ENCODE data around the gene CCR7. TPM values are rescaled to one million over a fixed set of nuclear protein-coding genes. Genes with fewer than 3 reads are reported as not detected.

The CCR7 gene
- total RNA-seq, 2 donors from 2014 or later, result 0.28 TPM; not detected in 1

DNA sequence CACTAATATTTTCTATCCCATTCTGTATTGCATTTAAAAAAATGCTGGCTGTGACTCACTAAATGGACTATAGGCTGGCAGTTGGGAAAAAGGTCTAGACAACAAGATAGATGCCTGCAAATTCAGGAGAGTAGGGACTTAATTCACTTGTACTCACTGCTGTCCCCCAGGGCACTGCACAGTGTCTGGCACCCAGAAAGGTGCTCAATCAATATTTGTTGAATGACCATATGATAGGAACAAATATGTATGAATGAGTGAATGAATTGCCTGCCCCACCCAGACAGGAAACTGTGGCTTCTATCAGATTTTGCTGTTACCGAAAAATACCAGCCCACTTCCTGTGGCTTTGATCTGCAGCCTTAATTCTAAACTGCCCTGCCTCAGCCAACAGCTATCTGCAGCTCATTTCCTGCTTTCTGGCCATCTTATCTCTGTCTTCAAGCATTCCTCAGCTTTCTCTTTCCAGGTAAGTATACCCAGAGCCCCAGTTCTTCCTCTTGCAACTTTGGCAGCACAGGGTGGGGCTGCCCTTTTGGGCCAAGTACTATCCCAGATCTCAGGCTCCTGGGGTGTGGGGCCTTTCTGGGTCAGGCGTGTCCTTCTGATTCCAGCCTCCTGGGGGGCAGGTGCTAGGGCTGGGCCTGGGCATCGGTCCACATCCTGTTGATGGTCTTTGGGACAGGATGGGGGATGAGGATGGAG is 48.5 kb downstream of the CCR7 start:
- H3K36me3 ChIP-seq, result no peaks in the 10 kb centered on the region
- H3K9me3 ChIP-seq, result no peaks in the 10 kb centered on the region
- H3K27ac ChIP-seq, result no peak overlapping the region
- no peak for DNase-seq (ENCODE audit: low spot score)
- H3K4me1 ChIP-seq, result no peaks in the 10 kb centered on the region
- TF ChIP-seq, protein P1, sequence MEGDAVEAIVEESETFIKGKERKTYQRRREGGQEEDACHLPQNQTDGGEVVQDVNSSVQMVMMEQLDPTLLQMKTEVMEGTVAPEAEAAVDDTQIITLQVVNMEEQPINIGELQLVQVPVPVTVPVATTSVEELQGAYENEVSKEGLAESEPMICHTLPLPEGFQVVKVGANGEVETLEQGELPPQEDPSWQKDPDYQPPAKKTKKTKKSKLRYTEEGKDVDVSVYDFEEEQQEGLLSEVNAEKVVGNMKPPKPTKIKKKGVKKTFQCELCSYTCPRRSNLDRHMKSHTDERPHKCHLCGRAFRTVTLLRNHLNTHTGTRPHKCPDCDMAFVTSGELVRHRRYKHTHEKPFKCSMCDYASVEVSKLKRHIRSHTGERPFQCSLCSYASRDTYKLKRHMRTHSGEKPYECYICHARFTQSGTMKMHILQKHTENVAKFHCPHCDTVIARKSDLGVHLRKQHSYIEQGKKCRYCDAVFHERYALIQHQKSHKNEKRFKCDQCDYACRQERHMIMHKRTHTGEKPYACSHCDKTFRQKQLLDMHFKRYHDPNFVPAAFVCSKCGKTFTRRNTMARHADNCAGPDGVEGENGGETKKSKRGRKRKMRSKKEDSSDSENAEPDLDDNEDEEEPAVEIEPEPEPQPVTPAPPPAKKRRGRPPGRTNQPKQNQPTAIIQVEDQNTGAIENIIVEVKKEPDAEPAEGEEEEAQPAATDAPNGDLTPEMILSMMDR (IDR thresholded peaks at IDR 0.05), result no peak
- no peaks in the 10 kb centered on the region for H3K27me3 ChIP-seq
- H3K4me3 ChIP-seq, result no peak overlapping the region

- H3K36me3 ChIP-seq, result no peaks in the 10 kb centered on the region
- H3K27ac ChIP-seq, result no peak overlapping the region
- H3K4me1 ChIP-seq, result no peaks in the 10 kb centered on the region
- no peaks in the 10 kb centered on the region for H3K9me3 ChIP-seq
- no peaks in the 10 kb centered on the region for H3K27me3 ChIP-seq
- DNase-seq (ENCODE audit: low spot score), result no peak
- TF ChIP-seq, protein P1 (IDR thresholded peaks at IDR 0.05), result no peak
- H3K4me3 ChIP-seq, result no peak overlapping the region
Observed at GRCh38 chr17:40515491-40516041, 49.7 kb downstream of the CCR7 start.

DNA sequence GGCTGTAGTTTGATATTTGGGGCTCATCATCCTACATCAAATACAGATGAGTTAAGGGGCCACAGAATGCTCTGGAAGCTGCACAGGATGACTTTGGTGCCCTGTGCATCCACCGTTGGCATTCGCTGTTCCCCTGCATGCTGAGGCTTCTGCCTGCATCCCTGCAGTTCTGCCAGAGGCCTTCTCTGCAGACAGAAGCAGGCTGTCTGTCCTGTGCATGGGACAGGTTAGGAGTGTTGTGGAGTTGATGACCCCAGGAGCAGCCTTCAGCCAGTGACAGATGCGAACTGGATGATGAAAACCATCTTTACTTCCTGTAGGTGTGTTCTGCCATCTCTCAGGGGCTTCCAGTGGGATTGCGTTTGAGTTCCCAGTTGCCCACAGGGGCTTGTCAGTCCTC is 50.3 kb downstream of the CCR7 start:
- no peak overlapping the region for H3K4me3 ChIP-seq
- TF ChIP-seq, protein P1 (IDR thresholded peaks at IDR 0.05), result no peak
- H3K4me1 ChIP-seq, result no peaks in the 10 kb centered on the region
- H3K9me3 ChIP-seq, result no peaks in the 10 kb centered on the region
- no peak for DNase-seq (ENCODE audit: low spot score)
- no peaks in the 10 kb centered on the region for H3K36me3 ChIP-seq
- no peaks in the 10 kb centered on the region for H3K27me3 ChIP-seq
- H3K27ac ChIP-seq, result no peak overlapping the region

GRCh38 chr17:40514013-40514875 is 51.0 kb downstream of the CCR7 start:
- TF ChIP-seq, protein P1 (IDR thresholded peaks at IDR 0.05), result no peak
- H3K4me1 ChIP-seq, result no peaks in the 10 kb centered on the region
- no peaks in the 10 kb centered on the region for H3K27me3 ChIP-seq
- H3K36me3 ChIP-seq, result no peaks in the 10 kb centered on the region
- no peak overlapping the region for H3K4me3 ChIP-seq
- H3K9me3 ChIP-seq, result no peaks in the 10 kb centered on the region
- H3K27ac ChIP-seq, result no peak overlapping the region
- no peak for DNase-seq (ENCODE audit: low spot score)

GRCh38 chr17:40511667-40512220 is 53.5 kb downstream of the CCR7 start:
- H3K9me3 ChIP-seq, result no peaks in the 10 kb centered on the region
- no peaks in the 10 kb centered on the region for H3K27me3 ChIP-seq
- H3K4me1 ChIP-seq, result no peaks in the 10 kb centered on the region
- TF ChIP-seq, protein P1 (IDR thresholded peaks at IDR 0.05), result no peak
- DNase-seq (ENCODE audit: low spot score), result no peak
- H3K36me3 ChIP-seq, result no peaks in the 10 kb centered on the region
- H3K27ac ChIP-seq, result no peak overlapping the region
- no peak overlapping the region for H3K4me3 ChIP-seq

Data from right atrium auricular region (tissue), 2 donors.